ENCODE data around the gene CFAP53.

- TF ChIP-seq, protein P1, sequence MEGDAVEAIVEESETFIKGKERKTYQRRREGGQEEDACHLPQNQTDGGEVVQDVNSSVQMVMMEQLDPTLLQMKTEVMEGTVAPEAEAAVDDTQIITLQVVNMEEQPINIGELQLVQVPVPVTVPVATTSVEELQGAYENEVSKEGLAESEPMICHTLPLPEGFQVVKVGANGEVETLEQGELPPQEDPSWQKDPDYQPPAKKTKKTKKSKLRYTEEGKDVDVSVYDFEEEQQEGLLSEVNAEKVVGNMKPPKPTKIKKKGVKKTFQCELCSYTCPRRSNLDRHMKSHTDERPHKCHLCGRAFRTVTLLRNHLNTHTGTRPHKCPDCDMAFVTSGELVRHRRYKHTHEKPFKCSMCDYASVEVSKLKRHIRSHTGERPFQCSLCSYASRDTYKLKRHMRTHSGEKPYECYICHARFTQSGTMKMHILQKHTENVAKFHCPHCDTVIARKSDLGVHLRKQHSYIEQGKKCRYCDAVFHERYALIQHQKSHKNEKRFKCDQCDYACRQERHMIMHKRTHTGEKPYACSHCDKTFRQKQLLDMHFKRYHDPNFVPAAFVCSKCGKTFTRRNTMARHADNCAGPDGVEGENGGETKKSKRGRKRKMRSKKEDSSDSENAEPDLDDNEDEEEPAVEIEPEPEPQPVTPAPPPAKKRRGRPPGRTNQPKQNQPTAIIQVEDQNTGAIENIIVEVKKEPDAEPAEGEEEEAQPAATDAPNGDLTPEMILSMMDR (IDR thresholded peaks at IDR 0.05; ENCODE audit: insufficient read depth, low read length), result no peak
- TF ChIP-seq POLR2AphosphoS5 (IDR thresholded peaks at IDR 0.05; ENCODE audit: low read depth), result no peak
- no peak for TF ChIP-seq REST (IDR thresholded peaks at IDR 0.05; ENCODE audit: insufficient replicate concordance, low read depth)
- TF ChIP-seq GABPA (IDR thresholded peaks at IDR 0.05; ENCODE audit: low read depth), result no peak
Measured at GRCh38 chr18:50310080-50310479, 43.8 kb upstream of the CFAP53 start.
